DMS153 treated with DMSO at 0.1 percent for 48 hours (cell line): Measurements from ENCODE around the gene NOP9.
"Not testable (repeated sequence)": the region's sequence is repeated elsewhere in the genome, so short reads cannot be mapped to it uniquely, and the experiment has no call there.

Experiments used
- DNase-seq: peaks from one replicate; lab custom pipeline; 2025; ENCODE audit not compliant: unreplicated experiment; lab: John Stamatoyannopoulos, UW

NOP9 gene

DNA sequence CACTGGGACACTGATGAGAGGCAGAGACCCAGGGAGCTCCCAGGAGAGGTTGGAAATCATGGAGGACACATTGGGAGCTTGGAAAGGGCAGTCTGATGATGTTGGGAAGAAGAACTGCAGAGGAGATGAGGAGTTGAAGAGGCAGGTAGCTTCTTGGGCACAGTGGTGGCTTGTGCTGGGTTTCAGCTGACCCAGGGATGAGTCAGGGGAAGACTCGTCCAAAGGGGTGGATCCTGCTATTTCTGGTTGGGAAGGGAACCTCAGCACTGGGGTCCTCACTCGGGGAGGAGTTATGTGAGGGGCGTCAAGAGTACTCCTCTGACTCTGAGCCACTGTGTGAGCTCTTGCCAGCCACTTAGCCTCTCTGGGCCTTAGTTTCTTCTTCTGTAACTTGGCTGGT, 23.7 kb downstream of the NOP9 start:
- DNase-seq: no peak

DNA sequence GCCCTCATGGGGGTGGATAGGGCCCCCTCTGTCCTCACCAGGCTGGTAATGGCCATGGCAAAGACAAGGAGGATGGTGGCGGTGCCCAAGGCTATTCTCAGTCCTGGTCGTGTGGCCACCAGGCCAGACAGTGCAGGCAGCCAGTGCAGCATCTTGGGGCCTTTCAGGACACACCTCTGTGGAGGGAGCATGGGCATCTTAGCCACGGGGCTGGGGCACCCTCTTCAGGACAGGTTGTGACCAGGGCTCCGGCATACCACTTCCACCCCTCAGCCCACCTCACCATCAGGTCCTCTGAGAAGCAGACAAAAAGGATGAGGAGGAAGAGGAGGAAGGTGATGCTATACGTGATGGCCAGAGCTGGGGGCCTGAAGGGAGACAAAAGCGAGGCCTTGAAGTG, 24.4 kb downstream of the NOP9 start:
- DNase-seq: no peak

DNA sequence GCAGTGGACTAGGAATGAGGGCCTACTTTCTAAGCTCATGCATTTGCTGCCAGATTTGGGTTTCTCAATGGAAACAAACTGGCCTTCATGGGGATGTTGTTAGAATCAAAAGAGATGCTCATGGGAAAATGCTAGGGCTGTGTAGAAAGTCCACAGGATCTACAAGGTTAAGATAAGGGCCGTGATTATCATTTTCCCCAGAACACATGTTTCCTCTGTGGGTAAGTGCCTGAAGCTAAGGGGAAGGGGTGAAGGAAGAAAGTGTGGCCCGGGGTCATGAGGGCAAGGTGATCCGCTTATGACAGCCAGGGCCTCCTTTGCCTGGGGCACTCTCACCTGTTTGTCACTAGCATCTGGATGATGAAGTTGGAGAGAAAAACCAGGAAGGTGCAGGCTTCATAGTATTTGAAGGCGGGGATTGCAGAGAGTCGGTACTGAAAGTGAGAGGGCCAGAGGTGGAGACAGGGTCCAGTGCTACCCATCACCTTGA, 25.4 kb downstream of the NOP9 start:
- no peak for DNase-seq

DNA sequence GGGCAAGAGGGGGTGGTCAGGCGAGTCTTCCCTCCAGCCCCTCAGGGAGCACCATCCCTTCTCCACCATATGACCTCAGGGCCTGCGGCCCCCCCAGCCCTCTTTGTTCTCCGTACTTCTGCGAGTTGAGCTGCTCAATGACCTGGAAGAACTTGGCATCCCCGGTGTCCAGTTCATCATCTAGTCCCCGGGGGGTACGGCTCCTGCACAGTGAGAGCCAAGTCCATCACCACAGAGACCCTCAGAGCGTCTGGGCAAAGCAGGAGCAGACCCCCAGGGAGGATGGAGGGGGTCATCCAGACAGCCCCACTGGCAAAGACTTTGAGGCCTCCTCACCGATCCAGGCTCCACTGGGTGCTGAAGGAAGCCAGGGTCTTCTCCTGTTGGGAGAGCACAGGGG, 26.3 kb downstream of the NOP9 start:
- DNase-seq: no peak

DNA sequence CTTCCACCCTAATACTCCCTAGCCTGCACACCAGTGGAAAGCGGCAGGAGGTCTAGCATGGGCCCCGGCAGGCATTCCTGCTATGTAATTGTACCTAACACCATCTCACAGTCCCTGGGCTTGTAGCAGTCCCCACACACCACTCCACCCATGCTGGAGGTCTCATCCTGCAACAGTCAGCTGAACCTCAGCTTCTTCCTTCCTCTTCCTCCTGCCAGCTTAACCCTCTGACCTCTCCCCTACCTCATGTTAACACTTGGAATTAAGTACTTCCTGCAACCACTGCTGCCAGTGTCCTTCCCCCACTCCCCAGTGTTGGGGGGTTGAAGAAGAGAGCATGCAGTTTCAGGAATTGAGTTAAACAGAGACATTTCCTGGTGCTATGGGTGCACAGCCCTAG, 27.7 kb downstream of the NOP9 start:
- no peak for DNase-seq

DNA sequence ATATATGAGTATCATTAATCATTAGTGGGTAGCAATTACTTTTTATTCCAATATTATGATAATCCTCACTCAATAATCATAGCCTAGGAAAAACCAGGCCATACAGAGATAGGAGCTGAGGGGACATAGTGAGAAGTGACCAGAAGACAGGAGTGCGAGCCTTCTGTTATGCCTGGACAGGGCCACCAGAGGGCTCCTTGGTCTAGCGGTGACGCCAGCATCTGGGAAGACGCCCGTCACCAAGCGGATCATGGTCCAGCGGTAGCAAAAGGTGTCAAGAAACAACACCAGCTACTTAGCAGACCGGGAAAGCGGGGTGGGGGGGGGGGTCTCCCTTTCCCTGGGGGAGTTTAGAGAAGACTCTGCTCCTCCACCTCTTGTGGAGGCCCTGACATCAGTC, 28.3 kb downstream of the NOP9 start:
- DNase-seq: not testable (repeated sequence)

DNA sequence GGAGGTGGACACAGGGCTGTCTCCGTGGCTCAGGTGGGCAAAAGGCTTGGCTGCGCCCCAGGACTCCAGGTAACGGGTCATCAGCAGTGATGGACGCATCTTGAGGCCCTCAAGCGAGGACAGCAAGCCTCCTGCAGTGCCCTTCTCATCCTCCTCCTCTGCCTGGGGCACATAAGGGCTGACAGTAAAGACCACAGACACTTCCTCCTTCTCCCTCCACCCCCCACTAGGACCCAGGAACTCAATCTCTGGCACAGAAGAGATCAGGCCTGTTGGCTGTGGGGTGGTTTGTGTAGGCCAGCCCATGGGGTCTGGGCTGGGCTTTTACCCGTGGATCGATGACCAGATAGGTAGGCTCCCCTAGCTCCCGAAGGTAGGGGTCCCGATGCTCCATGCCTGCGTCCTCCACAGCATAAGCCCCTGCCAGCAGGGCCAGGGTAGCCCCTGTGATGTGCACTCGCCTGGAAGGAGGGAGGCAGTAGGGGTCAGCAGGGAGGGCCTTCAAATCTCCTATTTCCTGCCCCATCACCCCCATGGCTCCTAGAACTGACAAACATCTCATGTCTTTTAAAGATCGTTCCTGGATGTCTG, 29.5 kb downstream of the NOP9 start:
- DNase-seq: no peak

DNA sequence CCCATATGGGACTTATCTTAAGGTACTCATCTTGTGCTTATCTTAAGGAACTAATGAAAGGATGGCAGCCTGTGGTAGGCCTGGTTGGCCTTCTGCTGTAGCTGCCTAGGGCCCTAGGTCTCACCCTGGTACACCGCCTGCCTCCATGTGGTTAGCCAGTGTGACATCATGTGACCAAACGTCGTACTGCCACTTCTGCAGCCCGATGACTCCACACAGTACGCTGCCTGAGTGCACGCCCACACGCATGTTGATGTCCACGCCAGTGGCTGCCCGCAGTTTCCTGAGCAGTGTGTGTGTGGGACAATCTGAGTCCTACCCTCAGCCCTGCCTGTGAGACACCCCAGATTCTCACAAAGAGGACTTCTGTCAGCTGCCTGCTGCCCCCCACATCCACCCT, 30.1 kb downstream of the NOP9 start:
- no peak for DNase-seq

DNA sequence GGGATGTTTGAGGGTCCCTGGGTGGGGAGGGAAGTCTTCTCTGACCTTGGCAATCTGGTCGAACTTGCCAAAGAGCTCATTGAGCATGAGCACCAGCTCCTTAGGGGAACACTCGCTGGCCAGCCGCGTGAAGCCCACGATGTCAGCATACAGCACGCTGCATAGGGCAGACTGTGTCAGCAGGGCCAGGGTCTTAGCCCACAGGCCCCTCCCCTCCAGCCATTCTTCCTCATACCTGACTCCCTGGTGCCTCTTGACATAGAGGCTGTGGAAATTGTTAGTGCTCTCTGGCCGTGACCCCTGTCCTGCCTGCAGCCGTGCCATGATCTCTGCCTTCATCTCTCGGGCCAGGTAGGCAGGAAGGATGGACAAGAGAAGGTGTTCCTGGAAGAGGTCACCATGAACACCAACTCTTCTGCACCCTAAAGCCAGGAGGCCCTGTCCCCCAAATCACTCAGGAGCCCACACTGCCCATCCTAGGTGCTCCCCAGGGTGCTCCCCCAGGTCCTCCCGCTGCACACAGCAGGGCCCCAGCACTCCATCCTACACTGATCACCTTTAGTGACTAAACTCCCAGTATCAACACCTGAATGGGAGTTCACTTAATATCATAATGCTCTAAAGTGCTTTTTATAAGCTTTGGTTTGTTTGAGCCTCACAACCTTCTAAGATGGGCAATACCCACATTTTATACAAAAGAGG, 31.5 kb downstream of the NOP9 start:
- DNase-seq: no peak

DNA sequence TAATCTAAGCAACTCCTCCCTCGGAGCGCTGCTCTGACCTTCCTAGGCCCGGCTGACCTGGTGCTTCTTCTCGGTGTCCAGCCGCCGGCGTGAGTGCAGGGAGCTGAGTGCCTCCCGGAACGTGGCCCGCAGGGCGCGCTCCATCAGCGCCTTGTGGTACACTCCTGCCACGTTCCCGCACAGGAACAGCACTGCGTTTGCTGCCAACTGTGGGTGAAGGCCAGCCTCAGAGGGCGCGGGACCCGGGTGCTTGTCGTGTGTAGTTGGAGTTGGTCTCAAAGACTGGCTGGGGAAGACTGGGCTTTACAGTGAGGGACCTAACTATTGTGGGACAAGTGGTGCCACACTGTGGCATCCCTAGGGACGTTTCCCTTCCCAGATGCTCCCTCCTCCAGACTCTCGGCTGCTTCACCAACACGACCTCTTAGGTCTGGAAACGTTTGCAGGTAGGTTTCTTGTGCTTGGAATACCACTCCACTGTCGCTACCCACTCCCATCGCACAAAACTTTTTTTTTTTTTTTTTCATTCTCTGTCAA, 32.1 kb downstream of the NOP9 start:
- peak; percentile 60 for DNase-seq

DNA sequence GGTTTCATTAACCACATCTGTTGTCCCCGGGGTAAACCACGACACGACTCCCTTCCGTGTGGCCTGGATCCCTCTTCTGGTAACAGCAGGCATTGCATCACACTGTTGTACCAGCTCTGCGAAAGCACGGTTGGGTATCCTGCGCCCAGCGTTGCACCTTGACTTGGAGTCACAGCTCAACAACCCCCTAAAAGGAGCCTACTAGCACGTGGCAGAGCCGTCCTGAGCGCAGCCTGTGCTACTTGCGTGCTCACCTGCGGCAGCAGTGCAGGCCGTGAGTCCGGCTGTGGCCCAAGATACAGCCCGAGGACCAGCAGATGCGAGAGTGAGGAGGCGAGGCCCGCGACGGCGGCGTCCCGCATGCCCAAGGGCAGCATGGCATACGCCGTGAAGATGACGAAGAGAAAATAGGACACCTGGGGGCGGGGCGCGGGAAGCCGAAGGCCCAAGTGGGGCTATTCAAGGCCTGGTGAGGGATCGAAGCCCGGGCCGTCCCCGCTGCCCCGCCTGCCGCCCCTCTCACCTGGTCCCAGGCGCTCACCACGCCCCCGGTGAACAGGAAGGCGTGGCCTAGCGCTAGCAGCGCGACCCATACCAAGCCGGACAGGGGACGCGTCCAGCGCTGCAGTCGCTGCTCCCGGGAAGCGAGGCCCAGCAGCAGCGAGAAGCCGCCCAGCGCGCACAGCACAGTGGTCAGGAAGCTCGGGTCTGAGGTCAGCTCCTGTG, 32.8 kb downstream of the NOP9 start:
- DNase-seq: peak; percentile 61

DNA sequence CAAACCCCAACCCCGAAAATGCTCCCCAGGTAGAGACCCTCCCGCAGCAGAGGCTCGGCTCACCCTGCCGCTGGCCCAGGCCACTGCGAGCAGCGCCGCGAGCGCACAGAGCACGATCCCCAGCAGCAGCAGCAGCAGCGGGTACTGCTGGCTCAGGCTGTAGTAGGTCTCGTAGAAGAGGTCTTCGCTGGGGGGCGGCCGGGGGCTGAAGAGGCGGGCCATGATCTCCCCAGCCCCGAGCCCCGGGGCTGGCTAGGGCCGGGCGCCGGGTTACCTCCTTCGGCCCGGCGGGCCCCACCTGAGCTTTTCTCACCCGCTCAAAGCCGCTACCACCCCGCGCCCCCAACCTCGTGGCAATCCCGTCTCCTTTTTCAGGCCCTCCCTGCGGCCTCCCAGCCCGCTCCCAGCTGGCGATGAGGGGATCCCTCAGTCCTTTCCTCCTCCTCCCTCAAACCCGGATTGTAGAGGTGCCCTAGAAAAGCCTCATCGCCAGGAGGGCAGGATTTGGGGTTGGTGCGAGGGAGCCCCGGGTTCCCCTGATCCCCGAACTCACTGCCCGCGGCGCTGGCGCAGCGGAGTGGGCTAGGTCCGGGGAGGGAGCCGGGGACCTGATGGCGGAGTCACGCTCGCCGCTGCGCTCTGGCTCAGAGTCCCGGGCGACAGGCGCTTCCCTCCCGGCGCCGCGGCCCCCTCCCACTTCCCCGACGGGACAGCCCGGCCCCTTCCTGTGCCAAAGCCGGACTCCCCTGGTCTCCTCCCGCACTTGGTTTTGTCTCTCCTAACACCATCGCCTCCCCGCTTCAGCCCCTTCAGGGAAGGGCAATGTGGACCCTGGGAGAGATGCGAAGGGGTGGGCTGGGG, 35.0 kb downstream of the NOP9 start, which contains the start of gene ADCY4:
TSS of gene ADCY4 (minus strand) at position 641 of the 861 bp plus-strand sequence. CDS start at position 222, 419 bp downstream.
- no peak for DNase-seq

DNA sequence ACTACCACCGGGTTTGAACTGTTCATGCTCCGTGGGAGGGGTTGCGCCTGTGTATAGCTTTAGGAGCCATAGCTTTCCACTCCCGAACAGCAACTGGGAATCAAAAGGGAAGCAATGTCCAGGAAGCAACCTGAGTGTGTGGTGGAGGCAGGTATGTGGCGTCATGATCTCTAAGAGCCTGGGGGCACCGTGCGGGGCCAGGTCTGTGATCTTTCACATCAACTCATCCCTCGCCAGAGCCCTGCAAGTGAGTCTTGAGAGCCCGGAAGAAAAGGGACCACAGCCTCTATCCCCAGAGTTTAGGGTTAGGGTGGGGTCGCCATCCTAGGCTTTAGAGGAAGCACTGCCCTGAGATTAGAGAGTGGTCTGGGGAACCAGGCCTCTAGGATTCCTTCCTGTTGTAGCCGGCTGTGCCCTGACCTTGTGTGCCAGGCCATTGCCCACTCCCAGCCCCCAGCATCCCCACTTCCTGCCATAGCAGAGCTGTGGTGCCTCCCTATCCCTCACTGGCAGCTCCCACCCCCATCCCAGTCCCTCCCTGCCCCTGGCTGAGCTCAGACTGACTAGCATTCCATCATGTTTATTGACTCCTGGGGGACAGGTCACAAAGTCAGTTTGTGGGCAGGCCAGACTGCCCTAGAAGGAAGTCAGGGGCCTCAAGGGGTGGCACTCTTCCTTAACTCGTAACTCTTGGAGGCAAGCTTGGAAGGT, 36.0 kb downstream of the NOP9 start:
- no peak for DNase-seq

DNA sequence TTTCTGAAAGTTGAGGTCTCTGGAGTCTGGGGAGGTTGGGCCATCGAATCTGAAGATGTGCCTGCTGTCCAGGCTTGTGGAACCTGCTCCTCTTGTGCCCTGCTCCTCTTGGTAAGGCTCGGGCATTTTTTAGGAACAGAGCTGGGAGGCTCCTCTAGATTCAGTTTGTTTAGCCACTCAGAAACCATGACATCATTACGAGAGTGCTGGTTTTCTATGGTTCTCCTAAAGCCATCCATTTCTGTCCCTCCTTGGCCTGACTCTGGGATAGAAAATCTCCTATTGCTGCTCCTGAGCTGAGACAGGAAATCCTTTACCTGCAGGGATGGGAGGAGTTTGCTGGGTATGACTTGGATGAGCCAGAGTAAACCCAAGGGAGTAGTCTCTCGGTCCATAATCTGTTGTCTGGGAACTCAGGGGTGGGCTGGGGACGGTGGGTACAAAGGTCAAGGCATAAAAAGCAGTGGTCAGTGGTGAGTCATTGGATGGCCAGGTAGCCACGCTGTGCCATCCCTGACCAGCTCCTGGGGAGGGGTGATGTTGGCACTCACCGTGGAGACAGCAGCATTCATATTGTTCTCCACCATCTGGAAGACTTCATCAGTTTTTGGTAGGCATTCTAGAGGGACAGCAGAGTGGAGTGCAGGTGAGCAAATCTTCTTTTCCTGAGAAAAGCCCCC, 37.6 kb downstream of the NOP9 start:
- DNase-seq: no peak

DNA sequence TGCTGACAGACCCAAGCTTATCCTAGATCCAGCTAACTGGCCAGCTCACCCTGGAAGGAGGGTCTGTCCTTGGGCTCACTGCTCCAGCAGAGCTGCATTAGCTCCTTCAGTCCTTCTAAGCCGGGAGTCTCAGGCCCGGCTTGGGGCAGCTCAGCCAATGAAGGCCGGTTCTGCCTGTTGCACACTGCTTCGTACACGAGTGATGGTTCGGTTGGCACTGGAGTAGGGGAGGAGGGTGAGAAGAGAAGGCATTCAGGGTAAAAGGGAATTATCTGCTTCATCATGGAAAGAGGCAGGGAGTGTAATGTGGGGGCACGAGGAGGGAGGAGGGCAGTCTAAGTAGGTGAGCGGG, 38.1 kb downstream of the NOP9 start:
- DNase-seq: no peak

DNA sequence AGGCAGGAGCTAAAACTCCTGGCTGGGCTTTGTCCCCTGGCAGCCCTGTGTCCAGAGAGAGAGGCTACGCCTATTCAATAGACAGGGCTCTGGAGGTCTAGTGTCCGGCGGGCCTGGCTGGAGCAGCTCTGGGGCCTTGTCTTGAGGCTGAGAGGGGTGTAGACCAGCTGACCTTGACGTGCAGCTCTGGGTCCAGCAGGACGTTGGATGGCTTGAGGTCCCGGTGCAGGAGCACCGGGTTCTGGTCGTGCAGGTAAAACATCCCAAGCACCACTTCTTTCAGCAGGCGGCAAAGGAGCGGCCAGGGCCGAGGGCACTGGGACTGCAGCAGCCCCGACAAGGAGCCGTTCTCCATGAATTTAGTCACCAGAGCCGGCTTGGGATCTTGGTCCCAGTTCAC, 39.2 kb downstream of the NOP9 start:
- DNase-seq: no peak

DNA sequence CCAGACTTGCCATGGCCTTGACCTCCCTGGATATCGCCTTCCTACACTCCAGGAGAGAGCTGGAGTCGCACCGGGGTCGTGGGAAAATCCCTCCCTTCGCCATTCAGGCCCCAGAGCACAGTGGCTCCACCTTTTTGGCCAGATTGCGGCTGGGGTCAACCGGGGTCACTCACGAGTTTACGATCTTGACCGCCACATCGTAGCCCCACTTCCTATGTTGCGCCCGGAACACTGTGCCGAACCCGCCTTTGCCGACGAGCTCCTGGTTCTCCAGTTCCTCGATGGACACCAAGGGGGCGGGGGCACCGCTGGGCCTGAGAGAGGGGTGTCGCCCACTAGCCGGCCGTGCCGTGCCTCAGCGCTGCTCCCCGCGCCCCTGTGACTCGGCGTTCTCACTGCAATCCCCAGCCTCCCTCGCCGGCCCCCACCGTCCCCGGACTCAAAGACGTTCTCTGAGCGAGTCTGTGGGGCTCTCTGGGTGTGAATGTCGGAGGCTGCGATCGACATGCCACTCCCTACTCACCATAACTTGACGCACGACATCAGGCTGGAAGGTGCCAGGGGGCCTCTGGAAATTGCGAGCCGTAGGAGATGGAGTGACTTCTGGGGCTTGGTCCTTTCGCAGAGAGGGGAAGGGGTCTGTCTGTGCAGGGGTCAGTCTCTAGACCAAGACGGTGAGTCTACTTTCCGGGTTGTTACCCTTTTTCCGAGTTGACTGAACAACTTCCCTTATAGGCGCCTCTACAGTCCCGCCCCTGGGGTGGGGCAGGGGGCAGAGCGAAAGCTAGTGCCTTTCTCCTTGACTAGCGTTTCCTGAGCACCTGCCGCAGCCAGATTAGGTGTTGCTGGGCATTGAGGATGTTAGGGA, 39.9 kb downstream of the NOP9 start, which contains the start of gene RIPK3:
TSS of gene RIPK3 (minus strand) at position 708 of the 868 bp plus-strand sequence. CDS start at position 543, 165 bp downstream.
- DNase-seq: peak; percentile 55

DNA sequence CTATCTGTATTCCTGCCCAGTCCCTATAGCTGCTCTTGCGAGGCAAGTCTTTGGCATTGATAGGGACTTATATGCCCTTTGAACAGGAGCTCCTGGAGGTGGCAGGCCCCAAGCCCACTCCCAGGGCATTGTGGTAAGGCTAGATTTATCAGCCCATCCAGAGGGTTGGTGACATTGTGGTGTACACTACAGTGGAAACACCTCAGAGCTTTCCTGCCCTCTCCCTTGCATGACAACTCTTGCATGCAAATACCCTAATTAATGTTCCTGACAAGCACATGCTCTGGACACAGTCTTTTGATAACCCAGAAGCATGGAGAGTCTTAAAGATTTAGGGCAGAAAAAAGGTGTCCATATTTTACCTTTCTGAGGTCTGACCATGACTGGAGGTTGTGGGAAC, 41.0 kb downstream of the NOP9 start:
- DNase-seq: no peak

DNA sequence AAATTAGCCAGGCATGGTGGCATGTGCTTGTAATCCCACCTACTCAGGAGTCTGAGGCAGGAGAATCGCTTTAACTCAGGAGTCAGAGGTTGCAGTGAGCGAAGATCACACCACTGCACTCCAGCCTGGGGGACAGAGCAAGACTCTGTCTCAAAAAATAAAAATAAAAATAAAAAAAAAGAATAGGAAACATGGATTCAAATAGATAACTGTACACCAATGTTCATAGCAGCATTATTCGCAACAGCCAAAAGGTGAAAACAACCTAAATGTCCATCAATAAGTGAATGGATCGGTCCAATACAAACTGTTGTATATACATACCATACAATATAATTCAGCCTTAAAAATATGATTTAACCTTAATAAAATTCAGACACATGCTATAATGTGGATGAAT, 43.2 kb downstream of the NOP9 start:
- no peak for DNase-seq
